Mesendoderm (in vitro differentiated cells): ENCODE data around the gene NXPH1.

Source experiments
- DNase-seq: peaks from one replicate; pipeline ENCODE4 v3.0.0; 2013
- H2AK5ac ChIP-seq: 2 replicates; pipeline ENCODE4 v1.6.1; 2013; ENCODE audit warnings: low read length, inconsistent platforms
- H2BK120ac ChIP-seq: 2 replicates; pipeline ENCODE4 v1.6.1; 2013; ENCODE audit warnings: low read depth, mild to moderate bottlenecking, low read length, moderate library complexity, mixed read lengths
- H2BK15ac ChIP-seq: replicated peaks from 2 replicates; pipeline ENCODE4 v1.6.1; 2013; ENCODE audit warnings: low read depth, mild to moderate bottlenecking, moderate library complexity
- H2BK5ac ChIP-seq: 2 replicates; pipeline ENCODE4 v1.6.1; 2013; ENCODE audit warnings: low read length, inconsistent platforms
- H3K18ac ChIP-seq: 2 replicates; pipeline ENCODE4 v1.6.1; 2013; ENCODE audit warnings: mild to moderate bottlenecking, low read length, mixed read lengths
- H3K23ac ChIP-seq: one replicate; pipeline ENCODE4 v1.6.1; 2013; ENCODE audit warnings: low read length
- H3K27ac ChIP-seq: 2 replicates; pipeline ENCODE4 v1.5.1; 2013; ENCODE audit warnings: low read depth, mild to moderate bottlenecking, inconsistent platforms, low read length, moderate library complexity
- H3K27me3 ChIP-seq: 2 replicates; pipeline ENCODE4 v1.6.1; 2013; ENCODE audit warnings: low read length, control low read depth, mild to moderate bottlenecking, inconsistent platforms; ENCODE audit not compliant: insufficient read depth, poor library complexity
- H3K36me3 ChIP-seq: 2 replicates; pipeline ENCODE4 v1.6.1; 2013; ENCODE audit warnings: low read length, inconsistent platforms; ENCODE audit not compliant: control insufficient read depth, insufficient read depth
- H3K4ac ChIP-seq: one replicate; pipeline ENCODE4 v1.6.1; 2013; ENCODE audit warnings: low read depth, mild to moderate bottlenecking, low read length, moderate library complexity
- H3K4me1 ChIP-seq: 2 replicates; pipeline ENCODE4 v1.6.1; 2013; ENCODE audit warnings: low read depth, low read length, inconsistent platforms; ENCODE audit not compliant: control insufficient read depth
- H3K4me2 ChIP-seq: 2 replicates; pipeline ENCODE4 v1.6.1; 2013; ENCODE audit warnings: low read length
- H3K4me3 ChIP-seq: 2 replicates; pipeline ENCODE4 v1.5.1; 2013; ENCODE audit warnings: mild to moderate bottlenecking, low read length
- H3K56ac ChIP-seq: one replicate; pipeline ENCODE4 v1.6.1; 2013; ENCODE audit warnings: low read length
- H3K79me1 ChIP-seq: 2 replicates; pipeline ENCODE4 v1.6.1; 2013; ENCODE audit warnings: low read length, inconsistent platforms
- H3K79me2 ChIP-seq: 2 replicates; pipeline ENCODE4 v1.6.1; 2013; ENCODE audit warnings: mild to moderate bottlenecking, low read length; ENCODE audit not compliant: control insufficient read depth, insufficient read depth
- H3K9ac ChIP-seq: 2 replicates; pipeline ENCODE4 v1.6.1; 2013; ENCODE audit warnings: low read length, inconsistent platforms
- H4K5ac ChIP-seq: one replicate; pipeline ENCODE4 v1.6.1; 2013; ENCODE audit warnings: low read length
- H4K8ac ChIP-seq: one replicate; pipeline ENCODE4 v1.6.1; 2013; ENCODE audit warnings: low read depth, mild to moderate bottlenecking, control low read depth, low read length, moderate library complexity
- WGBS: extraction: QIAGEN DNeasy Blood & Tissue Kit; methylation state at CpG from one replicate; pipeline ENCODE4 v1.1.7; 2013; ENCODE audit warnings: low lambda C conversion rate, missing lambda C conversion rate; ENCODE audit not compliant: insufficient coverage; ENCODE audit errors: extremely low coverage; 5-methylcytosine and 5-hydroxymethylcytosine counted together

NXPH1 gene

DNA sequence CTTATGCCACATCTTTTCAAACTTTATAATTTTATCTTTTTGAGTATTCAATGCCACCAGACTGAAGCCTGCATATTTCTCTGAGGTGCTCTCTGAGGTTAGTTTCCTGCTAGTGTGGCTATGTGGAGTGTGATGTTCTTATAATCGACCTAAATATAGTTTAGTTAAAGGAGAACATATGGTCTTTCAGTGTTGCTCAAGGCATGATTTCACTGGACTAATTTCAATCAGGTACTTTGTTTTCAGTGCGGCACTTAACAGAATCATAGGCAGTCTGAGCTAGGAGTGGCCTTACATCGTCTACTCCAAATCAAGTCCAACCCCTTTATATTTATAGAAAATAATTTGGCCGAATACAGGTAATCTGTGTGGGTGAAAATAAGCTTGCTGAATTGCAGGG, 134.2 kb downstream of the NXPH1 start:
- no peaks in the 10 kb centered on the region for H3K4me1 ChIP-seq
- DNase-seq, result no peak
- H4K5ac ChIP-seq, result no peak overlapping the region
- no peaks in the 10 kb centered on the region for H3K36me3 ChIP-seq
- H3K18ac ChIP-seq, result no peak overlapping the region
- WGBS, result no CpG with 5 or more reads among the region's 4 CpGs
- H2BK120ac ChIP-seq, result no peak overlapping the region
- H3K79me1 ChIP-seq, result no peaks in the 10 kb centered on the region
- no peak overlapping the region for H3K23ac ChIP-seq
- H3K9ac ChIP-seq, result no peak overlapping the region
- H3K27me3 ChIP-seq, result no peaks in the 10 kb centered on the region
- no peak overlapping the region for H2BK5ac ChIP-seq
- H3K4ac ChIP-seq, result no peak overlapping the region
- H4K8ac ChIP-seq, result no peak overlapping the region
- no peak overlapping the region for H2BK15ac ChIP-seq
- no peak overlapping the region for H3K56ac ChIP-seq
- H2AK5ac ChIP-seq, result no peak overlapping the region
- H3K4me2 ChIP-seq, result no peak overlapping the region
- no peak overlapping the region for H3K4me3 ChIP-seq
- no peaks in the 10 kb centered on the region for H3K79me2 ChIP-seq
- H3K27ac ChIP-seq, result no peak overlapping the region

DNA sequence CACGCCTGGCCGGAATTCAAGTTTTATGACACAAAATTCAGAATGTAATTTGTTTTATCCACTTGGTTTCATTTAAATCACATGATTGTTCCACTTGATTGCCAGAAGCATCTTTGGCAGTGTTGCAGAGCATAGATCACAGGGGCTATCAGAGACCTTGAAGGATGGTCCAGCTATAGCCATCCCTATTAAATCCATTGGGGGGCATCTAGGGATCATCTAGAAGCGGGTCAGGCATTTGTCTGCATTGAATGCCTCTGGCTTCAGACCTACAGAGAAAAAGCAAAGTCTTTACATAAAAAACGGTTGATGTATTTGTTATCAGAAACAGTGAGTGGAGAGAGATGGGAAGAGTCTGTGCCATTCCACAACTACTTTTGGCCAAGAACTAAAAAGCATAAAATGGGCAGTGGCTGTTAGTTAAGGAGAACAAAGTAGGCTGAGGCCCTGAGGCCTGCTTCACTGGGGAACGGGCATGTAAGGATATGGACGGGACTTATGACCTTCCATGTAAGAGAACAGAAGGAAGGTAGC, 146.3 kb downstream of the NXPH1 start:
- no peak overlapping the region for H2BK5ac ChIP-seq
- H3K4me1 ChIP-seq, result no peaks in the 10 kb centered on the region
- H3K23ac ChIP-seq, result no peak overlapping the region
- H3K27ac ChIP-seq, result no peak overlapping the region
- no peaks in the 10 kb centered on the region for H3K27me3 ChIP-seq
- H3K79me2 ChIP-seq, result no peaks in the 10 kb centered on the region
- H3K18ac ChIP-seq, result no peak overlapping the region
- H3K56ac ChIP-seq, result no peak overlapping the region
- H3K4ac ChIP-seq, result no peak overlapping the region
- H3K4me3 ChIP-seq, result no peak overlapping the region
- no peak overlapping the region for H3K4me2 ChIP-seq
- no peak overlapping the region for H2BK120ac ChIP-seq
- no peaks in the 10 kb centered on the region for H3K79me1 ChIP-seq
- no peak overlapping the region for H4K8ac ChIP-seq
- no peak for DNase-seq
- no peak overlapping the region for H4K5ac ChIP-seq
- H3K9ac ChIP-seq, result no peak overlapping the region
- no peak overlapping the region for H2AK5ac ChIP-seq
- H3K36me3 ChIP-seq, result no peaks in the 10 kb centered on the region
- no CpG with 5 or more reads among the region's 6 CpGs for WGBS
- H2BK15ac ChIP-seq, result no peak overlapping the region

DNA sequence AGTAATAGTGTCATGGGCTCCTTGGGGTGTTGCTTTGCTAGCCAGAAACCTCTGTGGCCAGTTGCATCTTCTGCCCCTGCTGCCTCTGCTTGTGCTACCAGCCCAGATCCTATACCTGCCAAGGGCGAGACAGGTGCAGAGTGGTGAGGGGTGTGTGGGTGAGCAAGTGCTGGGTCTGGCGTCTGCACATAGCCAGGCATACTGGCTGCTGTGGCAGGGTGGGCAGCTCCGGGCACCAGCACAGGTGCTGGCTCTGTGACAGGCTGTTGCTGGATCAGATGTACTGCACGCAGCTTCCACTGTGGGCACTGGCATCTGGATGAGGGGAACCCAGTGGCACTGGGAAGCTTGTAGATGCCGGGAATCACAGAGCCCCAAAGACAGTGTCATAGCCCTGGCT, 148.4 kb downstream of the NXPH1 start:
- Histone ChIP-seq H4K8ac (no peak overlapping the region), H3K27me3 (no peaks in the 10 kb centered on the region), H3K79me2 (no peaks in the 10 kb centered on the region), H3K4me3 (no peak overlapping the region), H3K4me2 (no peak overlapping the region), H3K4ac (no peak overlapping the region), H3K56ac (no peak overlapping the region), H2BK5ac (no peak overlapping the region), H4K5ac (no peak overlapping the region), H3K36me3 (no peaks in the 10 kb centered on the region), H2BK15ac (no peak overlapping the region), H3K4me1 (no peaks in the 10 kb centered on the region), H2AK5ac (no peak overlapping the region), H3K23ac (no peak overlapping the region), H3K27ac (no peak overlapping the region), H2BK120ac (no peak overlapping the region), H3K79me1 (no peaks in the 10 kb centered on the region), H3K9ac (no peak overlapping the region), H3K18ac (no peak overlapping the region)
- DNase-seq, result no peak
- no CpG with 5 or more reads among the region's 5 CpGs for WGBS

DNA sequence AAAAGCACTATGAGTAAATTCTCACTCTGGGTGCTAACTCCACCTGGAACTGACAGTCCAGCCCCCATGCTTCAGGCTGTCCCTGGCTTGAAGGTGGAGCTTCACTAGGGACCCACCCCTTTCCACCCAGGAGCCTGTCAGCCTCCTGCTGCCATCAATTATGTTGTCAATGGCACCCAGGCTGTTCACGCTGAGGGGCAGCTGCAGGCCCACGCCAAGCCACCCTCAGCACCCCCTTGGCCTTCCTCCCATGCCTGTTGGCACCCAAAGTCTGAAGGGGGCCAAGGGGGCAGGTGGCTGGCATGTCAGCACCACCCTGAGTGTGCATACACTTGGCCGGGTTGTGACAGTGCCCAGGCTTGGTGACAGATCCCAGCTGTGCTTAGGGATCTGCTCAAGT, 149.3 kb downstream of the NXPH1 start:
- Histone ChIP-seq H3K23ac (no peak overlapping the region), H2AK5ac (no peak overlapping the region), H2BK5ac (no peak overlapping the region), H2BK15ac (no peak overlapping the region), H3K36me3 (no peaks in the 10 kb centered on the region), H2BK120ac (no peak overlapping the region), H3K27me3 (no peaks in the 10 kb centered on the region), H4K8ac (no peak overlapping the region), H3K4ac (no peak overlapping the region), H3K9ac (no peak overlapping the region), H3K79me2 (no peaks in the 10 kb centered on the region), H3K4me2 (no peak overlapping the region), H3K18ac (no peak overlapping the region), H3K4me3 (no peak overlapping the region), H3K4me1 (no peaks in the 10 kb centered on the region), H3K27ac (no peak overlapping the region), H4K5ac (no peak overlapping the region), H3K56ac (no peak overlapping the region), H3K79me1 (no peaks in the 10 kb centered on the region)
- DNase-seq, result no peak
- no CpG with 5 or more reads among the region's 3 CpGs for WGBS

DNA sequence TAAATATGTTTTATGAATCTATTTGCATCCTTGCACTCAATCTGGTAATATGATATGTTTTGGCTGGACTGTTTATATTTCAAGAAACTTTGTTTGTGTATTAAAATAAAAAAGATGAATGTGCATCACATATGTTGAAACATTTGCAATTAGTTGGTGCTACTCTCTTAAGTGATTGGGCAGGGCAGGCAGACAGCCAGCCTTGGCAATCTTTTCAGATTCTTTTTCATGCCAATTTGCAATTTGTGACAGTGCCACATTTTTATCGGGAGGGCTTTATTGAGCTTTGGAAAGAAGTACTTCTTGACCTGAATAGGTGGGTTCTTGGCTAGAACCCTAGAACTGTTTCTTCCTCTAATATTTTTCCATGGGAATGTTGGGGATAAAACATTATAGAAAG, 152.2 kb downstream of the NXPH1 start:
- Histone ChIP-seq H4K5ac (no peak overlapping the region), H3K27ac (no peak overlapping the region), H2BK5ac (no peak overlapping the region), H3K79me2 (no peaks in the 10 kb centered on the region), H3K9ac (no peak overlapping the region), H3K36me3 (no peaks in the 10 kb centered on the region), H4K8ac (no peak overlapping the region), H2BK15ac (no peak overlapping the region), H3K56ac (no peak overlapping the region), H3K4me1 (no peaks in the 10 kb centered on the region), H2AK5ac (no peak overlapping the region), H3K27me3 (no peaks in the 10 kb centered on the region), H3K23ac (no peak overlapping the region), H3K4me2 (no peak overlapping the region), H3K4ac (no peak overlapping the region), H2BK120ac (no peak overlapping the region), H3K4me3 (no peak overlapping the region), H3K79me1 (no peaks in the 10 kb centered on the region), H3K18ac (no peak overlapping the region)
- DNase-seq, result no peak
- no CpG with 5 or more reads among the region's 1 CpG for WGBS

DNA sequence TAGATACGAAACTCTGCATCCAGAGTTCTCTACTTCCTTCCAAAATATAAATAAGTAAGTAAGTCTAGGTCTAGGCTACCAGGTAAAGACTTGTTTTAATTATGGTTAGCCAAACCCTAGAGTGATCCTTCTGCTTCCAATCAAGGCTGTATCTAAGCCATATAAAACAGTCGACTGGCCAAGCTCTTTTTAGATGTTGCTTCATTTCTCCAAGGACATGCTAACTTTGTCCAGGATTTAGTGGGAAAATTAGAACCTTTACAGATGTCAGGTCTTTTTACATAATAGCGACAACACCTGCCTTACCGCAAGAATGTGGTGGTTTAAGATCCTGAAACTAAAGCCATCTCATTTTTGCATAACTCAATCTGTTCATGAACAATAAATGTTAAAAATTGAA, 156.8 kb downstream of the NXPH1 start:
- H3K79me1 ChIP-seq, result no peaks in the 10 kb centered on the region
- no peak overlapping the region for H4K5ac ChIP-seq
- no peaks in the 10 kb centered on the region for H3K79me2 ChIP-seq
- H3K18ac ChIP-seq, result no peak overlapping the region
- no peak overlapping the region for H3K27ac ChIP-seq
- WGBS, result no CpG with 5 or more reads among the region's 4 CpGs
- H3K4me2 ChIP-seq, result no peak overlapping the region
- no peaks in the 10 kb centered on the region for H3K4me1 ChIP-seq
- no peak overlapping the region for H3K56ac ChIP-seq
- no peak overlapping the region for H2BK120ac ChIP-seq
- no peak overlapping the region for H4K8ac ChIP-seq
- no peak overlapping the region for H3K23ac ChIP-seq
- no peak overlapping the region for H3K4me3 ChIP-seq
- H2BK5ac ChIP-seq, result no peak overlapping the region
- no peak for DNase-seq
- H3K4ac ChIP-seq, result no peak overlapping the region
- no peak overlapping the region for H3K9ac ChIP-seq
- H3K27me3 ChIP-seq, result no peaks in the 10 kb centered on the region
- no peak overlapping the region for H2AK5ac ChIP-seq
- H2BK15ac ChIP-seq, result no peak overlapping the region
- no peaks in the 10 kb centered on the region for H3K36me3 ChIP-seq
